ENCODE measurements around the gene C18orf54. TPM values are rescaled to one million over a fixed set of nuclear protein-coding genes. Genes with fewer than 3 reads are reported as not detected.
"Not testable (repeated sequence)": the region's sequence is repeated elsewhere in the genome, so short reads cannot be mapped to it uniquely, and the experiment has no call there.

The C18orf54 gene
- 1 to 10 TPM; 2.2 to 2.4 TPM for total RNA-seq
- long read RNA-seq, donor 1, result 0 reads
- long read RNA-seq, donor 2, partial matches to known transcripts, result 0 of 1 reads
- long read RNA-seq, donor 2, other reads (novel, unspliced or antisense), result 1 of 1 reads

GRCh38 chr18:54357660-54358494 is at the start of gene C18orf54, which contains the start of gene STARD6:
Gene C18orf54, plus strand, starts transcription at chr18:54357906. Its CDS starts 2,667 bp downstream, at chr18:54360573.
Gene STARD6, minus strand, starts transcription at chr18:54357858. Its CDS starts 3,285 bp downstream, at chr18:54354573.
- intact Hi-C loops (cut with DNase I), result no loop called here
- peak; percentile 96 for DNase-seq (ENCODE audit: low spot score)

DNA sequence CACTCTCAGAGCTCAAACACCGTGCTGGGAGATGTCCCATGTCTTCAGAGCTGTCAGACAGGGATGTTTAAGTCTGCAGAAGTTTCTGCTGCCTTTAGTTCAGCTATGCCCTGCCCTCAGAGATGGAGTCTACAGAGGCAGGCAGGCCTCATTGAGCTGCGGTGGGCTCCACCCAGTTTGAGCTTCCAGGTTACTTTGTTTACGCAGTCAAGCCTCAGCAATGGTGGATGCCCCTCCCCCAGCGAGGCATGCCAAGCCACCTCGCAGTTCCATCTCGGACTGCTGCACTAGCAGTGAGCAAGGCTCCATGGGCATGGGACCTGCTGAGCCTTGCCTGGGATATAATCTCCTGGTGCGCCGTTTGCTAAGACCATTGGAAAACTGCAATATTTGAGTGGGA is 48.1 kb upstream of the C18orf54 start:
- DNase-seq (ENCODE audit: low spot score); intact Hi-C loops (cut with DNase I): not testable (repeated sequence)

DNA sequence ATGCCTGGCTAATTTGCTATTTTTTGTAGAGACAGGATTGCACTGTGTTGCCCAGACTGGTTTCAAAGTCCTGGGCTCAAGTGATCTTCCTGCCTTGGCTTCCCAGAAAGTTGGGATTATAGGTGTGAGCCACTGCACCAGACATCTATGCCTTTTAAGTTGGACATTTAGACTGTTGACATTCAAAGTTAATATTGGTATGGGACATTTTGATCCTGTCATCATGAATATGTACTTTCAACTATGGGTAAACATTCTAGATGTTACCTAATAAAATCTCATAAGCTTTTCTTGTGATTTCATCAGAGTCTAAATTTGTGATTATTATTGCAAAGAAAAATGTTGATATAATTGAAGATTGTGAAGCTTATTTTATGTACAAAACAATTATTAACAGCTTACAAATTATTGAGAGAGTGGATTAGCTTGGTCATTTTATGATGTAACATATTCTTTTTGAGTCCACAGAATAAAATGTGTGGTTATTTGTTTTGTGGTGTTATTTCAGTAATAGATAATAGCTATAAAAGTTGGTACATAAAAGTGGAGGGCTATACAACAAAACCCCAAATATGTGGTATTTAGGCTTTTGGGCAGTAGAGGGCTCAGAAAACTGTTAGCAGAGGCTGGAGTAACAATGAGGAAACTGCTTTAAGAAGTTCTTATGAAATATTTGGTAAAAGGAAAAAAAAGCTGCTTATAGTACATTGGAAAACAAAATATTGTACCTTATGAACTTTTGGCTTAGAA is 41.5 kb upstream of the C18orf54 start:
- intact Hi-C loops (cut with DNase I), result no loop called here
- no peak for DNase-seq (ENCODE audit: low spot score)

DNA sequence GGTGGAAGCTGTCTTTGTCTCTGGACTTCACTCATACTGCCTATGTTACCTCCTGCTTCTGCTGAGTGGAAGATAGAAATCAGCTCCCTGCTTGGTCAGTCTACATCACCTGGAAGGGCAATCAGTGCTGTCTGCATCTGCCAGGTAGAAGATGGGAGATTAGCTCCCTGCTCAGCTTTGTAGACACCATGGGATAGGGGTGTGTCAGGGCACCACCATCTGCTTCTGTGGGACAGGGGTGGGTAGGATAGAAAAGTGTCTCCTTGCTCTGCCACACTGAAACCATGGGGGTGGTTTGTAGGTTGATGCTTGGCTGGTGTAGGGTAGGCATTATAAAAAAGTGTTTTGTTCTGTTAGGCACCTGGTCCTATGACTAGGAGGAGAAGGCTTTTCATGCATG is 34.1 kb upstream of the C18orf54 start:
- no peak for DNase-seq (ENCODE audit: low spot score)
- intact Hi-C loops (cut with DNase I), result no loop called here

DNA sequence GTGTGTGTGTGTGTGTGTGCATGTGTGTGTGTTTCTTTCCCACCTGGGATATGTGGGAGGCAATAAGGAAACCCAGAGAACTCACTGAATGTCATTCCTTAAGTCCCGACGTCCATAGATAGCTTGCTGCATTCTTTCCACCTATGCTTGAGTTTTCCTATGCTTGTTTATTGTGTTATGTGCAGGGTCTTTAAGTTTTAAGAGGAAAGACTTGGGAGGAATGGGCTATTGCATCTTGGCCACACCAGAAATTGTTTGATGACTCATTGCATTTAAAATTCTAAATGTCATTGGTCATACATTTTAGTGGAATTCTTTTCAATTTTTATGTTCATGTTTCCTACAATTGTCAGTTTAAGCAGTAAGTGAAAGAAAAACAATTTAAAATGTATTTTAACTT is 33.7 kb upstream of the C18orf54 start:
- no peak for DNase-seq (ENCODE audit: low spot score)
- intact Hi-C loops (cut with DNase I), result no loop called here

GRCh38 chr18:54327818-54328217 is 29.9 kb upstream of the C18orf54 start:
- no peak for DNase-seq (ENCODE audit: low spot score)
- intact Hi-C loops (cut with DNase I), result no loop called here

DNA sequence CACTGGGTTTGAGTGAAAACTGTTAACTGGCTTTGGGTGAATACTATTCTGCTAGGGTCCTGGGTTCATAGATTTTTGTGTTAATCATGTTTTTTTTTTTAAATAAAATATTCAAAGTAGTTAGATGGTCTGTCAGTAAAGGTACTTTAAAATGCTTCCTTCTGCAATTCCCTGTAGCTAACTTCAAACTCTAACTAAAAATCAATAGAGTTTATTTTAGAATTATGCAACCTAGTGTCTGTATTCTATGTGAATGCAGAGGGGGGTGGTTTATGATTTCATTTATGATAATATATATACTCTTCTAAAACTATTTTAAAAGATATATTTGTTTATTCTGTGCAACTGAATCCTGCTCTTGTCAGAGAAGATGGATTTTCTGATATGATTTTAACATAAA is 27.9 kb upstream of the C18orf54 start:
- no peak for DNase-seq (ENCODE audit: low spot score)
- intact Hi-C loops (cut with DNase I), result no loop called here

GRCh38 chr18:54330768-54331548 is 26.7 kb upstream of the C18orf54 start:
- intact Hi-C loops (cut with DNase I), result no loop called here
- DNase-seq (ENCODE audit: low spot score), result no peak

- no peak for DNase-seq (ENCODE audit: low spot score)
- intact Hi-C loops (cut with DNase I), result no loop called here
Observed at GRCh38 chr18:54335638-54336173, 22.0 kb upstream of the C18orf54 start.

DNA sequence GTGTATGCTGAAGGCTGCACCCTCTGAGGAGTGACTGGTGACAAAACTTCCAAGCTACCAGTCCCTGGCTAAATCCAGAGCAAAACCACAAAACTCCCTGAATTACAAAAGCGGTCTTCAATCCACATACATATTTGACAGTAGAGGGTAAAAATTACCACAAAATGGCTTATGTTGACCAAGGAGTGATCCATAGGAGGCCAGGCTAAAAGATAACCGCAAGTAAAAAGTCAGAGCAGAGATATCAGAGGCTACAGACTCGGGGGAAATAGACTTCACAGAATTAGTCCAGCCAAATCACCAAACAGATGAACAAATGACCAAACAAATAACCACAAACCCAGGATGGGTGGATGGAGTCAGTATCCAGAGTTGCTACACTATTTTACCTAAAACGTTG is 19.5 kb upstream of the C18orf54 start:
- DNase-seq (ENCODE audit: low spot score), result no peak
- intact Hi-C loops (cut with DNase I), result no loop called here

DNA sequence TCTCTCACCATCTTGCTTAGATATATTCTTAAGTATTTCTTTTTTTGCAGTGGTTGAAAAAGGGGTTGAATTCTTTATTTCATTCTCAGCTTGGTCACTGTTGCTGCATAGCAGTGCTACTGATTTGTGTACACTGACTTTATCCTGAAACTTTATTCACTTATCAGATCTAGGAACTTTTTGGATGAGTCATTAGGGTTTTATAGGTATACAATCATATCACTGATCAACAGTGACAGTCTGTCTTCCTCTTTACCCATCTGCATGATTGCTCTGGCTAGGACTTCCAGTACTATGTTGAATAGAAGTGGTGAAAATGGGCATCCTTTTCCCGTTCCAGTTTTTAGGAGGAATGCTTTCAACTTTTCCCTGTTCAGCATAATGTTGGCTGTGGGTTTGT is 6.5 kb upstream of the C18orf54 start:
- intact Hi-C loops (cut with DNase I), result no loop called here
- no peak for DNase-seq (ENCODE audit: low spot score)

GRCh38 chr18:54357082-54357659 is 535 bp upstream of the C18orf54 start:
- intact Hi-C loops (cut with DNase I), result no loop called here
- no peak for DNase-seq (ENCODE audit: low spot score)

DNA sequence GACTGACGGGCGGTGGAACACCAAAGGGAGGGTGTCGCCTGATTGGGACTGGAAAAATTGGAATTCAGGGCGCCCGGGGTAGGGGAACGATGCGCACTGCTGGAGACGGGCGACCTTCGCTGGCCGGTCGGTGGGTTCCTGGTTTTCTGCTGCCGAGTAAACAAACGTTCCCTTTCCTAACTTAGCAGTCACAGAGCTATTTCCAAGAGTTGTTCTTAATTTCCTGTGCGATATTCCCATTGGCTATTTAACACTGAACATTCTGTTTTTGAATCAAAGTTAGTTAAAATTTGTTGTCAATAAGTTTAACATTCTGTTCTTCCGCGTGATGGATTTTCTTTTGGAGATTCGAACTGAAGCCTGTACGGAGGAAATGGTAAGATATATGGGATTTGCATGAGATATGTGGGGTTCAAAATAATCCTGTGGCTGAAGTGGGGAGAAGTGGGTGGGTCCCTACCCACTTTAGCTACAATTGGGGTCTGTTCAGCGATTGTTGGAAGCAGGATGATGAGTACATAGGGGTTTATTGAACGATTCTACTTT is 862 bp downstream of the C18orf54 start:
- intact Hi-C loops (cut with DNase I), result no loop called here
- no peak for DNase-seq (ENCODE audit: low spot score)

DNA sequence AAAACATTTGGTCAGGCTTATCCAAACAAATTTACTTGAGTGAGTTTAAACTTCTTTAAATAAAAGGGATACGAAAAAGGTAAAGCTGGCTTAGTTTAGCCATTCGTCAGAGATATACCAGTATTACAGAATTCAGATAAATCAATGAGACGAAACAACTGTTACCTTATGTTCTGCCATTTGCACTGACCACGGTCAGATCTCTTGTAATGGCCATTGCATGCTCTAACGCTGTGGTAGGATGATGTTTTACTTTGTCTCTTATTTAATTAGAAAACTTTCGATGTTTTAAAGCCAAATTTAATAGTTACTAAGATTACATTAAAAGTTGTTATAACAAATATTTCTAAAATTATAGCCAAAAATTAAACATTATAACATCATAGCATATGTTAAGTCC is 1.5 kb downstream of the C18orf54 start:
- DNase-seq (ENCODE audit: low spot score), result no peak
- intact Hi-C loops (cut with DNase I), result no loop called here

GRCh38 chr18:54360406-54360805 is 2.7 kb downstream of the C18orf54 start:
- intact Hi-C loops (cut with DNase I), result no loop called here
- no peak for DNase-seq (ENCODE audit: low spot score)

GRCh38 chr18:54378057-54378456 is 20.4 kb downstream of the C18orf54 start:
- intact Hi-C loops (cut with DNase I), result no loop called here
- no peak for DNase-seq (ENCODE audit: low spot score)

DNA sequence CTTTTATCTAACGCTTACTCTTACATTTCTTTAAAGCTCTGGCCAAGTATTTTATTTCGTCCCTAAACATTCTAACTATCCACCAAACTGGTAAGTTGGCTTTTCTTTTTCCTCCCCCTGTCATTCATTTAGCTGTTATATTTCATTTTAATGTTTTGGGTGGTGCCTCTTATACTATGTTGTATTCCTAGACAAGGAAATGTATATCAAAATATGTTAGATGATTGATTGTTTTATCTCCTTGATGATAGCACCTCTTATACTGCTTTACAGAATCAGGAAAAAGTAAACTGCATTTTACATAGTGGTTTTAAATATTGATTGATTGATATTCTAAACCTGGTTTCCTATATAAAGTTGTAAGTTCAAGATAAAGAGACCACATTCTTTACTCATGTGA is 23.9 kb downstream of the C18orf54 start:
- no peak for DNase-seq (ENCODE audit: low spot score)
- intact Hi-C loops (cut with DNase I), result no loop called here

DNA sequence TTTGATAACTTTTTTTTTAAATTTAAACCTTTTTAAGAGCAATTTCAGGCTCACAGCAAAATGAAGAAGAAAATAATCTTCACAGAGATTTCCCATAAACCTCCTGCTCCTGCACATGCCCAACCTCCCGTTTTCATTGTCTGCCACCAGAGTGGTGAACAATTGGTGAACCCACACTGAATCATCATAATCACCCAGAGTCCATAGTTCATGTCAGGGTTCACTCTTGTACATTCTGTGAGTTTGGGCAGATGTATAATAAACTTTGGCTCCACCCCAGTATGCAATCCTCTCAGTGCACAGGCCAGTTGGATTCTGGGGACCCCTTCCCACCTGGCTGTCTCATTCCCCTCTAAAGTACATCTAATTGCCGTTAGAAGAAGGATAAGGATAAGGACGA is 24.4 kb downstream of the C18orf54 start:
- no peak for DNase-seq (ENCODE audit: low spot score)
- intact Hi-C loops (cut with DNase I), result no loop called here

DNA sequence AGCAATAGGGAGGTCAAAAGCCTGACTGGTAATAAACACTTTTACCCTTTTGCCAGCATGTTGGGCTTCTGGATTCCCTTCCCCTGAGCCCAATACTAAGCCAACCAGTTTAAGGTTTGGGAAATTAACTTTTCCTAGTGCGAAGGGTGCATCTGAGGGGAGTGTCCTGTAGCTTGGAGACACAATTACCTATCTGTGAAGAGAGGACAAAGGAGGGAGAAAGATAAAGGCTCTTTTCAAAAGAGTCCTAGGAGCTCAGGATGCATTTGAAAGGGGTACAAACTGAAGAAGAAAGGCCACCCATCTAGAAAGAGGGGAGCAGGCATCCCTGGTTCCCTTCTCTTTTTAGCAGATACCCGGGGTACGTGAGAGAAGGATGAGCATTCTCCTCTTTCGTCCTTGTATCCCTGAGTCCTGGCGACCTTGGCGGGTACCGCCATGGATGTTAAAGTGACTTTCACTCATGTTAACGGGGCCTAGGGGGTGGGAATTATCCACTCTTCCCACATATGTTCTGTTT is 25.1 kb downstream of the C18orf54 start:
- intact Hi-C loops (cut with DNase I), result no loop called here
- no peak for DNase-seq (ENCODE audit: low spot score)

Data from posterior vena cava (tissue), 2 donors.